Effector memory CD4-positive, alpha-beta T cell (primary cell): ENCODE data around the gene FRMPD2.

Experiments used
- DNase-seq, 3 donors: peaks; one replicate each; pipeline ENCODE4 v3.0.0-alpha.2; 2020
- H3K27ac ChIP-seq: 2 replicates; pipeline ENCODE4 v1.7.0; 2013; ENCODE audit warnings: mild to moderate bottlenecking, low read length, moderate library complexity; ENCODE audit not compliant: insufficient read depth, poor library complexity, severe bottlenecking
- H3K27me3 ChIP-seq: replicated peaks from 2 replicates; pipeline ENCODE4 v1.7.0; 2013; ENCODE audit warnings: mild to moderate bottlenecking, low read length; ENCODE audit not compliant: insufficient read depth, control insufficient read depth, poor library complexity, severe bottlenecking
- H3K36me3 ChIP-seq: 2 replicates; pipeline ENCODE4 v1.7.0; 2013; ENCODE audit warnings: mild to moderate bottlenecking, low read length, moderate library complexity; ENCODE audit not compliant: control insufficient read depth, insufficient read depth
- H3K4me1 ChIP-seq: 2 replicates; pipeline ENCODE4 v1.7.0; 2013; ENCODE audit warnings: low read length, mild to moderate bottlenecking; ENCODE audit not compliant: control insufficient read depth, insufficient read depth, poor library complexity, severe bottlenecking
- H3K4me3 ChIP-seq: 2 replicates; pipeline ENCODE4 v1.7.0; 2013; ENCODE audit warnings: low read length, low read depth, mild to moderate bottlenecking; ENCODE audit not compliant: insufficient read depth, poor library complexity, severe bottlenecking
- H3K9me3 ChIP-seq: 2 replicates; pipeline ENCODE4 v1.7.0; 2013; ENCODE audit warnings: mild to moderate bottlenecking, low read length, moderate library complexity; ENCODE audit not compliant: control insufficient read depth

Gene FRMPD2

GRCh38 chr10:48302515-48303476, 28.3 kb upstream of the FRMPD2 start:
- Histone ChIP-seq H3K27ac (no peak overlapping the region), H3K36me3 (no peaks in the 10 kb centered on the region), H3K4me3 (no peak overlapping the region), H3K9me3 (no peaks in the 10 kb centered on the region), H3K4me1 (peaks cover 7% of the 10 kb centered on the region), H3K27me3 (no peaks in the 10 kb centered on the region)
- no peak for DNase-seq

GRCh38 chr10:48300556-48300955, 26.1 kb upstream of the FRMPD2 start:
- H3K36me3 ChIP-seq: no peaks in the 10 kb centered on the region
- no peaks in the 10 kb centered on the region for H3K4me1 ChIP-seq

GRCh38 chr10:48299692-48300091, 25.2 kb upstream of the FRMPD2 start:
- H3K27me3 ChIP-seq: no peaks in the 10 kb centered on the region
- H3K9me3 ChIP-seq: no peaks in the 10 kb centered on the region
- no peak overlapping the region for H3K27ac ChIP-seq
- no peaks in the 10 kb centered on the region for H3K36me3 ChIP-seq
- no peaks in the 10 kb centered on the region for H3K4me1 ChIP-seq
- DNase-seq: no peak
- no peak overlapping the region for H3K4me3 ChIP-seq

More at GRCh38 chr10:48300556-48300955, 26.1 kb upstream of the FRMPD2 start:
- Histone ChIP-seq H3K4me3 (no peak overlapping the region), H3K9me3 (no peaks in the 10 kb centered on the region), H3K27ac (no peak overlapping the region), H3K27me3 (no peaks in the 10 kb centered on the region)
- DNase-seq: no peak

GRCh38 chr10:48299066-48299465, 24.6 kb upstream of the FRMPD2 start:
- H3K36me3 ChIP-seq: no peaks in the 10 kb centered on the region
- H3K27me3 ChIP-seq: no peaks in the 10 kb centered on the region
- no peaks in the 10 kb centered on the region for H3K9me3 ChIP-seq
- DNase-seq: no peak
- no peak overlapping the region for H3K27ac ChIP-seq
- no peaks in the 10 kb centered on the region for H3K4me1 ChIP-seq
- no peak overlapping the region for H3K4me3 ChIP-seq

GRCh38 chr10:48296576-48297098, 22.1 kb upstream of the FRMPD2 start:
- Histone ChIP-seq H3K4me1 (no peaks in the 10 kb centered on the region), H3K4me3 (no peak overlapping the region), H3K27me3 (no peaks in the 10 kb centered on the region), H3K9me3 (no peaks in the 10 kb centered on the region), H3K27ac (no peak overlapping the region), H3K36me3 (no peaks in the 10 kb centered on the region)
- no peak for DNase-seq

- H3K27me3 ChIP-seq: no peaks in the 10 kb centered on the region
- DNase-seq: no peak
- H3K4me3 ChIP-seq: no peak overlapping the region
- no peaks in the 10 kb centered on the region for H3K36me3 ChIP-seq
- no peak overlapping the region for H3K27ac ChIP-seq
- no peaks in the 10 kb centered on the region for H3K9me3 ChIP-seq
- no peaks in the 10 kb centered on the region for H3K4me1 ChIP-seq
Observed at GRCh38 chr10:48294431-48294830, 19.9 kb upstream of the FRMPD2 start.

GRCh38 chr10:48292616-48293015, 18.1 kb upstream of the FRMPD2 start:
- Histone ChIP-seq H3K27ac (no peak overlapping the region), H3K9me3 (no peaks in the 10 kb centered on the region), H3K27me3 (no peaks in the 10 kb centered on the region), H3K4me1 (no peaks in the 10 kb centered on the region), H3K4me3 (no peak overlapping the region), H3K36me3 (no peaks in the 10 kb centered on the region)
- DNase-seq: no peak

GRCh38 chr10:48291190-48291589, 16.7 kb upstream of the FRMPD2 start:
- Histone ChIP-seq H3K27ac (no peak overlapping the region), H3K36me3 (no peaks in the 10 kb centered on the region), H3K4me3 (no peak overlapping the region), H3K27me3 (no peaks in the 10 kb centered on the region), H3K4me1 (no peaks in the 10 kb centered on the region), H3K9me3 (no peaks in the 10 kb centered on the region)
- no peak for DNase-seq

GRCh38 chr10:48290286-48290685, 15.8 kb upstream of the FRMPD2 start:
- Histone ChIP-seq H3K9me3 (no peaks in the 10 kb centered on the region), H3K27ac (no peak overlapping the region), H3K27me3 (no peaks in the 10 kb centered on the region), H3K36me3 (no peaks in the 10 kb centered on the region), H3K4me3 (no peak overlapping the region), H3K4me1 (no peaks in the 10 kb centered on the region)
- no peak for DNase-seq

GRCh38 chr10:48289501-48290238, 15.2 kb upstream of the FRMPD2 start:
- no peak overlapping the region for H3K27ac ChIP-seq
- no peaks in the 10 kb centered on the region for H3K4me1 ChIP-seq
- H3K9me3 ChIP-seq: no peaks in the 10 kb centered on the region
- peak in 1 of 3 donors; percentile 7 for DNase-seq
- H3K4me3 ChIP-seq: no peak overlapping the region
- no peaks in the 10 kb centered on the region for H3K27me3 ChIP-seq
- H3K36me3 ChIP-seq: no peaks in the 10 kb centered on the region
